H1 (cell line): ENCODE measurements around the gene TNFAIP1.

Source experiments
- ATF3 ChIP-seq: IDR thresholded peaks from 2 replicates; pipeline ENCODE4 v1.6.1; 2011; ENCODE audit warnings: low read depth, mild to moderate bottlenecking, low read length; ENCODE audit not compliant: insufficient read depth
- BACH1 ChIP-seq: IDR thresholded peaks from 2 replicates; pipeline ENCODE4 v1.6.1; 2012; ENCODE audit warnings: low read length, improper control_type of control experiment
- CBX8 ChIP-seq: fragments of 300-800, 300-1000 bp; sonication (generic); IDR thresholded peaks from 2 replicates; pipeline ENCODE4 v1.7.1; 2016; ENCODE audit warnings: low read depth, low read length, borderline replicate concordance
- CTCF ChIP-seq, 3 experiments: IDR thresholded peaks; 1 replicate in 2 of 3; 2 replicates in 1 of 3; pipeline versions ENCODE4 v1.5.1 to v1.6.1; 2011; ENCODE audit warnings: low read length in 3 of 3, mild to moderate bottlenecking in 3 of 3, inconsistent platforms in 2 of 3, low read depth in 1 of 3, moderate library complexity in 1 of 3; ENCODE audit not compliant: insufficient read depth in 1 of 3; ENCODE audit errors: control extremely low read depth in 1 of 3
- MAFK ChIP-seq: IDR thresholded peaks from 2 replicates; pipeline ENCODE4 v1.6.1; 2012; ENCODE audit warnings: low read depth, mild to moderate bottlenecking, improper control_type of control experiment, low read length
- POLR2A ChIP-seq, 2 experiments: IDR thresholded peaks; 1 replicate in 1 of 2; 2 replicates in 1 of 2; pipeline ENCODE4 v1.6.1; 2011; ENCODE audit warnings: low read depth in 2 of 2, low read length in 2 of 2, mild to moderate bottlenecking in 2 of 2; ENCODE audit errors: control extremely low read depth in 1 of 2
- POLR2AphosphoS5 ChIP-seq: IDR thresholded peaks from 2 replicates; pipeline ENCODE4 v1.6.1; 2011; ENCODE audit warnings: low read depth, low read length
- RAD21 ChIP-seq, 2 experiments: IDR thresholded peaks in 1 of 2; conservative IDR thresholded peaks in 1 of 2; 2 replicates each; pipeline ENCODE4 v1.6.1; 2011; ENCODE audit warnings: low read depth in 2 of 2, low read length in 2 of 2, improper control_type of control experiment in 1 of 2, inconsistent platforms in 1 of 2, mild to moderate bottlenecking in 1 of 2, moderate library complexity in 1 of 2
- RFX5 ChIP-seq: IDR thresholded peaks from 2 replicates; pipeline ENCODE4 v1.6.1; 2011; ENCODE audit warnings: low read depth, low read length, improper control_type of control experiment, borderline replicate concordance
- SIN3A ChIP-seq, 2 experiments: IDR thresholded peaks in 1 of 2; conservative IDR thresholded peaks in 1 of 2; 2 replicates each; pipeline ENCODE4 v1.6.1; 2011 to 2012; ENCODE audit warnings: low read length in 2 of 2, improper control_type of control experiment in 1 of 2, low read depth in 1 of 2, mild to moderate bottlenecking in 1 of 2
- SP1 ChIP-seq: IDR thresholded peaks from 2 replicates; pipeline ENCODE4 v1.6.1; 2011; ENCODE audit warnings: low read depth, low read length
- SP2 ChIP-seq: IDR thresholded peaks from 2 replicates; pipeline ENCODE4 v1.6.1; 2012; ENCODE audit warnings: mild to moderate bottlenecking, low read length, inconsistent platforms
- SRF ChIP-seq: IDR thresholded peaks from 2 replicates; pipeline ENCODE4 v1.6.1; 2011; ENCODE audit warnings: mild to moderate bottlenecking, low read depth, low read length, moderate library complexity
- ZNF274 ChIP-seq: IDR thresholded peaks from 2 replicates; pipeline ENCODE4 v1.7.0; 2012; ENCODE audit warnings: low read length, borderline replicate concordance; ENCODE audit errors: extremely low read depth

GRCh38 chr17:28370744-28371103 is 35.2 kb downstream of the TNFAIP1 start:
- no peak for TF ChIP-seq RAD21 (IDR thresholded peaks at IDR 0.05 in 1 of 2, conservative IDR thresholded peaks at IDR 0.05 in 1 of 2; ENCODE audit: low read depth in 2 of 2, low read length in 2 of 2)
- no peak for TF ChIP-seq CTCF (IDR thresholded peaks at IDR 0.05; ENCODE audit: control extremely low read depth in 1 of 3, insufficient read depth in 1 of 3, low read depth in 1 of 3, low read length in 3 of 3)
- TF ChIP-seq RFX5 = no peak
- TF ChIP-seq SRF = no peak
- TF ChIP-seq POLR2A (IDR thresholded peaks at IDR 0.05; ENCODE audit: control extremely low read depth in 1 of 2, low read depth in 2 of 2, low read length in 2 of 2) = no peak
- TF ChIP-seq ATF3 = no peak
- no peak for TF ChIP-seq SIN3A (conservative IDR thresholded peaks at IDR 0.05 in 1 of 2, IDR thresholded peaks at IDR 0.05 in 1 of 2; ENCODE audit: low read depth in 1 of 2, low read length in 2 of 2)
- no peak for TF ChIP-seq SP1
- no peak for TF ChIP-seq MAFK
- TF ChIP-seq CBX8 = no peak
- no peak for TF ChIP-seq POLR2AphosphoS5
- no peak for TF ChIP-seq ZNF274
- TF ChIP-seq BACH1 = no peak
- no peak for TF ChIP-seq SP2
